Lung (tissue), 12 donors: ENCODE results near the gene PTPRU. TPM values are rescaled to one million over a fixed set of nuclear protein-coding genes. Genes with fewer than 3 reads are reported as not detected.

ENCODE experiments used
- ATAC-seq: fragments of 200-7000 bp; cut with Tn5 transposase; one replicate; pipeline ENCODE4 v1.9.1; 2020; ENCODE audit warnings: moderate number of reproducible peaks; ENCODE audit not compliant: insufficient read depth, low FRiP score
- DNase-seq, 3 donors: peaks; one replicate each; pipeline ENCODE4 v3.0.0-alpha.2; 2013 to 2017
- H3K27ac ChIP-seq, 2 donors: one replicate each; pipeline ENCODE4 v1.5.1; 2013; ENCODE audit warnings: mild to moderate bottlenecking in 2 of 2, moderate library complexity in 2 of 2, control low read depth in 1 of 2, inconsistent platforms in 1 of 2, low read depth in 1 of 2, low read length in 1 of 2
- H3K27me3 ChIP-seq, 3 donors: one replicate each; pipeline ENCODE4 v1.5.1; 2013; ENCODE audit warnings: low read length in 2 of 3; ENCODE audit not compliant: control insufficient read depth in 3 of 3, insufficient read depth in 3 of 3
- H3K36me3 ChIP-seq, 4 donors: one replicate each; pipeline ENCODE4 v1.5.1; 2013; ENCODE audit warnings: low read length in 4 of 4, mild to moderate bottlenecking in 1 of 4, moderate library complexity in 1 of 4; ENCODE audit not compliant: control insufficient read depth in 4 of 4, insufficient read depth in 4 of 4
- H3K4me1 ChIP-seq, 5 donors: one replicate each; pipeline ENCODE4 v1.5.1; 2013; ENCODE audit warnings: low read length in 5 of 5, mild to moderate bottlenecking in 2 of 5, moderate library complexity in 1 of 5; ENCODE audit not compliant: control insufficient read depth in 5 of 5, insufficient read depth in 5 of 5
- H3K4me3 ChIP-seq: one replicate; pipeline ENCODE4 v1.5.1; 2013; ENCODE audit warnings: mild to moderate bottlenecking, control low read depth, moderate library complexity
- H3K9ac ChIP-seq, 2 donors: one replicate each; pipeline ENCODE4 v1.5.1; 2013; ENCODE audit warnings: low read length in 2 of 2, control low read depth in 1 of 2; ENCODE audit not compliant: insufficient read depth in 1 of 2
- H3K9me3 ChIP-seq, 4 donors: one replicate each; pipeline ENCODE4 v1.5.1; 2013; ENCODE audit warnings: low read length in 3 of 4, mild to moderate bottlenecking in 1 of 4, moderate library complexity in 1 of 4; ENCODE audit not compliant: control insufficient read depth in 4 of 4, insufficient read depth in 3 of 4
- WGBS, 2 donors: extraction: QIAGEN DNeasy Blood & Tissue Kit; methylation state at CpG; one replicate each; pipeline ENCODE4 v1.1.7; 2013; 5-methylcytosine and 5-hydroxymethylcytosine counted together
- polyA plus RNA-seq, 2 donors: library from polyadenylated mRNA; stranded (reverse); fragments of 200-250 nt; gene quantifications; one replicate each; pipeline ENCODE4 v1.2.1, GENCODE V29; 2013
- total RNA-seq, 2 donors: library from RNA; depleted of rRNA in 1 of 2; stranded (reverse); fragments of >200 nt in 1 of 2; gene quantifications; one replicate each; pipeline ENCODE4 v1.2.1, GENCODE V29; 2014 to 2021
- TF ChIP-seq, protein P1 (sequence below): IDR thresholded peaks from 2 replicates; pipeline ENCODE4 v1.5.1; 2012; ENCODE audit warnings: mild to moderate bottlenecking; ENCODE audit errors: control extremely low read depth, extremely low read depth
- donor health status: control.
- donor health status: control.
- donor health status: Bipolar disorder and iron deficiency.
- donor health status: healthy.
- donor health status: DM: yes; HTN: yes; CAD: no.

PTPRU gene
- total and polyA plus RNA-seq, 4 donors: 22.6 to 55.3 (median 32.9) TPM

DNA sequence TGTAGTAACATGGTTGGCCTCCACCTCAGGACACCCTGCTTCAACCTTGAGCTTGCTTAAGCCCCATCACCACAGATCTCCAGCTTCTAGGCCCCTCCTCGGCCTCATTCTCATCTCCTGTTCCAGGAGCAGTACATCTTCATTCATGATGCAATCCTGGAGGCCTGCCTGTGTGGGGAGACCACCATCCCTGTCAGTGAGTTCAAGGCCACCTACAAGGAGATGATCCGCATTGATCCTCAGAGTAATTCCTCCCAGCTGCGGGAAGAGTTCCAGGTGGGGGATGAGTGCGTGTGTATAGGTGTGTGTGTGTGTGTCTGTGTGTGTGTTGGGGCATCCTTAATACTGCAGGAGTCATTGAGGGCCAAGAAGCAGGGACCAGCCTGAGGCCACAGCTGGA lies 79.6 kb downstream of the PTPRU start:
- TF ChIP-seq, protein P1, sequence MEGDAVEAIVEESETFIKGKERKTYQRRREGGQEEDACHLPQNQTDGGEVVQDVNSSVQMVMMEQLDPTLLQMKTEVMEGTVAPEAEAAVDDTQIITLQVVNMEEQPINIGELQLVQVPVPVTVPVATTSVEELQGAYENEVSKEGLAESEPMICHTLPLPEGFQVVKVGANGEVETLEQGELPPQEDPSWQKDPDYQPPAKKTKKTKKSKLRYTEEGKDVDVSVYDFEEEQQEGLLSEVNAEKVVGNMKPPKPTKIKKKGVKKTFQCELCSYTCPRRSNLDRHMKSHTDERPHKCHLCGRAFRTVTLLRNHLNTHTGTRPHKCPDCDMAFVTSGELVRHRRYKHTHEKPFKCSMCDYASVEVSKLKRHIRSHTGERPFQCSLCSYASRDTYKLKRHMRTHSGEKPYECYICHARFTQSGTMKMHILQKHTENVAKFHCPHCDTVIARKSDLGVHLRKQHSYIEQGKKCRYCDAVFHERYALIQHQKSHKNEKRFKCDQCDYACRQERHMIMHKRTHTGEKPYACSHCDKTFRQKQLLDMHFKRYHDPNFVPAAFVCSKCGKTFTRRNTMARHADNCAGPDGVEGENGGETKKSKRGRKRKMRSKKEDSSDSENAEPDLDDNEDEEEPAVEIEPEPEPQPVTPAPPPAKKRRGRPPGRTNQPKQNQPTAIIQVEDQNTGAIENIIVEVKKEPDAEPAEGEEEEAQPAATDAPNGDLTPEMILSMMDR: no peak
- DNase-seq (no peak), ATAC-seq (no peak)
- Histone ChIP-seq H3K9me3 (no peaks in the 10 kb centered on the region), H3K27ac (no peak overlapping the region), H3K27me3 (no peaks in the 10 kb centered on the region), H3K4me3 (no peak overlapping the region), H3K4me1 (no peaks in the 10 kb centered on the region), H3K9ac (no peak overlapping the region), H3K36me3 (peaks cover 0 to 26% (median 0%) of the 10 kb centered on the region in 4 donors)
- WGBS, 2 donors: 90 to 95% methylated on average over 4 of the region's 4 CpGs

GRCh38 chr1:29317063-29317915 lies 81.0 kb downstream of the PTPRU start:
- no peak overlapping the region for H3K9ac ChIP-seq
- H3K27ac ChIP-seq: no peak overlapping the region
- ATAC-seq: no peak
- DNase-seq: peak in 1 of 3 donors; percentile 6
- 91 to 93% methylated on average over 30 of the region's 30 CpGs for WGBS, 2 donors
- no peaks in the 10 kb centered on the region for H3K27me3 ChIP-seq
- no peaks in the 10 kb centered on the region for H3K4me1 ChIP-seq
- H3K4me3 ChIP-seq: no peak overlapping the region
- peaks cover 0 to 22% (median 0%) of the 10 kb centered on the region in 4 donors for H3K36me3 ChIP-seq
- TF ChIP-seq, protein P1: no peak
- H3K9me3 ChIP-seq: no peaks in the 10 kb centered on the region

- TF ChIP-seq, protein P1: no peak
- Histone ChIP-seq H3K4me3 (no peak overlapping the region), H3K9me3 (no peaks in the 10 kb centered on the region), H3K27ac (no peak overlapping the region), H3K36me3 (peaks cover 0 to 24% (median 0%) of the 10 kb centered on the region in 4 donors), H3K27me3 (no peaks in the 10 kb centered on the region), H3K9ac (no peak overlapping the region), H3K4me1 (no peaks in the 10 kb centered on the region)
- WGBS, 2 donors: 85 to 91% methylated on average over 5 of the region's 5 CpGs
- peak in 1 of 3 donors; percentile 9 for DNase-seq
- ATAC-seq: no peak
Measured at GRCh38 chr1:29317916-29318530, 81.7 kb downstream of the PTPRU start.
